Subcutaneous abdominal adipose tissue (tissue), 5 donors: ENCODE measurements around the gene MYOCOS.
"Not testable (repeated sequence)": the region's sequence is repeated elsewhere in the genome, so short reads cannot be mapped to it uniquely, and the experiment has no call there.

Source experiments
- H3K27ac ChIP-seq: one replicate; pipeline ENCODE4 v1.7.0; 2013; ENCODE audit warnings: low read depth, mild to moderate bottlenecking, inconsistent platforms, low read length, moderate library complexity
- H3K27me3 ChIP-seq, 5 donors: one replicate each; pipeline ENCODE4 v1.7.0; 2013; ENCODE audit warnings: low read length in 5 of 5, inconsistent platforms in 1 of 5; ENCODE audit not compliant: control insufficient read depth in 5 of 5, insufficient read depth in 4 of 5
- H3K36me3 ChIP-seq, 5 donors: one replicate each; pipeline ENCODE4 v1.7.0; 2013; ENCODE audit warnings: low read length in 5 of 5; ENCODE audit not compliant: control insufficient read depth in 5 of 5, insufficient read depth in 5 of 5
- H3K4me1 ChIP-seq, 5 donors: one replicate each; pipeline ENCODE4 v1.7.0; 2013; ENCODE audit warnings: low read length in 5 of 5, mild to moderate bottlenecking in 3 of 5, moderate library complexity in 1 of 5; ENCODE audit not compliant: control insufficient read depth in 5 of 5, insufficient read depth in 5 of 5
- H3K4me3 ChIP-seq, 5 donors: one replicate each; pipeline ENCODE4 v1.7.0; 2013; ENCODE audit warnings: low read length in 5 of 5, low read depth in 1 of 5
- H3K9ac ChIP-seq, 5 donors: one replicate each; pipeline ENCODE4 v1.7.0; 2013; ENCODE audit warnings: low read length in 5 of 5, mild to moderate bottlenecking in 4 of 5, moderate library complexity in 3 of 5
- H3K9me3 ChIP-seq, 5 donors: one replicate each; pipeline ENCODE4 v1.7.0; 2013; ENCODE audit warnings: low read length in 5 of 5; ENCODE audit not compliant: control insufficient read depth in 5 of 5
- donor health status: healthy.
- donor health status: healthy.
- donor health status: healthy.
- donor health status: healthy.
- donor health status: healthy.

MYOCOS gene

GRCh38 chr1:171654942-171655745 lies 33.1 kb downstream of the MYOCOS start:
- H3K9me3 ChIP-seq, result no peaks in the 10 kb centered on the region
- H3K4me1 ChIP-seq, result peaks cover 16 to 37% (median 28%) of the 10 kb centered on the region in 5 donors
- H3K27ac ChIP-seq, result peak overlapping the region; percentile 59
- H3K36me3 ChIP-seq, result no peaks in the 10 kb centered on the region
- peak overlapping the region; percentile 1 to 51 (median 38) for H3K4me3 ChIP-seq
- H3K27me3 ChIP-seq, result no peaks in the 10 kb centered on the region
- H3K9ac ChIP-seq, result peak overlapping the region in 2 of 5 donors; percentile 38 to 45

- Histone ChIP-seq H3K27me3 (no peaks in the 10 kb centered on the region), H3K27ac (peak overlapping the region; percentile 59), H3K9ac (no peak overlapping the region), H3K36me3 (no peaks in the 10 kb centered on the region), H3K4me3 (peak overlapping the region in 3 of 5 donors; percentile 1 to 51 (median 45)), H3K4me1 (peaks cover 16 to 37% (median 28%) of the 10 kb centered on the region in 5 donors), H3K9me3 (no peaks in the 10 kb centered on the region)
Measured at GRCh38 chr1:171655746-171656116, 33.7 kb downstream of the MYOCOS start.

GRCh38 chr1:171656206-171656605 lies 34.2 kb downstream of the MYOCOS start:
- not testable (repeated sequence) for H3K27ac ChIP-seq, H3K36me3 ChIP-seq, H3K4me3 ChIP-seq, H3K9ac ChIP-seq, H3K27me3 ChIP-seq, H3K9me3 ChIP-seq
- peaks cover 16 to 37% (median 28%) of the 10 kb centered on the region in 5 donors for H3K4me1 ChIP-seq

- Histone ChIP-seq H3K27ac (no peak overlapping the region), H3K4me3 (no peak overlapping the region), H3K9ac (no peak overlapping the region), H3K36me3 (no peaks in the 10 kb centered on the region), H3K4me1 (peaks cover 0 to 5% (median 5%) of the 10 kb centered on the region in 5 donors), H3K9me3 (no peaks in the 10 kb centered on the region), H3K27me3 (no peaks in the 10 kb centered on the region)
Measured at GRCh38 chr1:171661076-171661650, 39.1 kb downstream of the MYOCOS start.

- Histone ChIP-seq H3K4me3 (no peak overlapping the region), H3K4me1 (no peaks in the 10 kb centered on the region), H3K9me3 (no peaks in the 10 kb centered on the region), H3K36me3 (no peaks in the 10 kb centered on the region), H3K27ac (no peak overlapping the region), H3K27me3 (no peaks in the 10 kb centered on the region), H3K9ac (no peak overlapping the region)
Measured at GRCh38 chr1:171663036-171663853, 41.2 kb downstream of the MYOCOS start.

GRCh38 chr1:171663854-171664575 lies 42.0 kb downstream of the MYOCOS start:
- Histone ChIP-seq H3K9me3 (no peaks in the 10 kb centered on the region), H3K27ac (no peak overlapping the region), H3K36me3 (no peaks in the 10 kb centered on the region), H3K27me3 (no peaks in the 10 kb centered on the region), H3K4me3 (no peak overlapping the region), H3K4me1 (no peaks in the 10 kb centered on the region), H3K9ac (no peak overlapping the region)

- Histone ChIP-seq H3K27ac (no peak overlapping the region), H3K4me3 (no peak overlapping the region), H3K9me3 (no peaks in the 10 kb centered on the region), H3K36me3 (no peaks in the 10 kb centered on the region), H3K27me3 (no peaks in the 10 kb centered on the region), H3K9ac (no peak overlapping the region), H3K4me1 (no peaks in the 10 kb centered on the region)
Measured at GRCh38 chr1:171664976-171665375, 42.9 kb downstream of the MYOCOS start.

- Histone ChIP-seq H3K9me3 (no peaks in the 10 kb centered on the region), H3K4me1 (no peaks in the 10 kb centered on the region), H3K4me3 (no peak overlapping the region), H3K27ac (no peak overlapping the region), H3K36me3 (no peaks in the 10 kb centered on the region), H3K9ac (no peak overlapping the region), H3K27me3 (no peaks in the 10 kb centered on the region)
Measured at GRCh38 chr1:171666114-171666769, 44.2 kb downstream of the MYOCOS start.

- Histone ChIP-seq H3K4me3 (no peak overlapping the region), H3K27ac (no peak overlapping the region), H3K4me1 (no peaks in the 10 kb centered on the region), H3K36me3 (no peaks in the 10 kb centered on the region), H3K9me3 (no peaks in the 10 kb centered on the region), H3K27me3 (no peaks in the 10 kb centered on the region), H3K9ac (no peak overlapping the region)
Measured at GRCh38 chr1:171668372-171668771, 46.3 kb downstream of the MYOCOS start.
